ENCODE results near the gene GATM. TPM values are rescaled to one million over a fixed set of nuclear protein-coding genes. Genes with fewer than 3 reads are reported as not detected.
A peak's percentile ranks its signal among the peaks of the same experiment; 100 is the strongest.

GATM gene
- total RNA-seq, 4 donors from 2014 or later, result 20.6 to 62.3 (median 51.0) TPM

- H3K4me3 ChIP-seq (replicated peaks in 1 of 3), result no peak overlapping the region
- no peaks in the 10 kb centered on the region for H3K27me3 ChIP-seq
- no peak for DNase-seq
- no peak overlapping the region for H3K27ac ChIP-seq
- no peaks in the 10 kb centered on the region for H3K9me3 ChIP-seq
- H3K36me3 ChIP-seq, result no peaks in the 10 kb centered on the region
- peaks cover 2 to 14% of the 10 kb centered on the region in 2 donors for H3K4me1 ChIP-seq
- 79 to 88% methylated on average over 7 of the region's 7 CpGs for WGBS, 2 donors
- TF ChIP-seq CTCF (IDR thresholded peaks at IDR 0.05) (no peak), POLR2A (IDR thresholded peaks at IDR 0.05) (no peak)
- intact Hi-C loops (cut with DNase I), result no loop called here
Measured at GRCh38 chr15:45391746-45392583, 13.6 kb upstream of the GATM start.

GRCh38 chr15:45389351-45389750, 11.0 kb upstream of the GATM start:
- Histone ChIP-seq H3K4me1 (peaks cover 10 to 24% of the 10 kb centered on the region in 2 donors), H3K27me3 (no peaks in the 10 kb centered on the region), H3K4me3 (replicated peaks in 1 of 3) (no peak overlapping the region), H3K9me3 (no peaks in the 10 kb centered on the region), H3K27ac (no peak overlapping the region), H3K36me3 (no peaks in the 10 kb centered on the region)
- TF ChIP-seq POLR2A (IDR thresholded peaks at IDR 0.05) (no peak), CTCF (IDR thresholded peaks at IDR 0.05) (no peak)
- intact Hi-C loops (cut with DNase I), result no loop called here
- peak; percentile 23 to 57 for DNase-seq

- WGBS, 2 donors, result 28 to 33% methylated on average over 1 of the region's 1 CpG
- Histone ChIP-seq H3K27me3 (no peaks in the 10 kb centered on the region), H3K36me3 (no peaks in the 10 kb centered on the region), H3K4me3 (replicated peaks in 1 of 3) (no peak overlapping the region), H3K9me3 (no peaks in the 10 kb centered on the region), H3K4me1 (peaks cover 10 to 24% of the 10 kb centered on the region in 2 donors), H3K27ac (no peak overlapping the region)
- TF ChIP-seq POLR2A (IDR thresholded peaks at IDR 0.05), result no peak
- no peak for TF ChIP-seq CTCF (IDR thresholded peaks at IDR 0.05)
- intact Hi-C loops (cut with DNase I), result no loop called here
- DNase-seq, result no peak
Measured at GRCh38 chr15:45387380-45388007, 9.2 kb upstream of the GATM start.

GRCh38 chr15:45386974-45387373, 8.6 kb upstream of the GATM start:
- H3K27ac ChIP-seq, result peak overlapping the region in 1 of 3 donors; percentile 41
- H3K27me3 ChIP-seq, result no peaks in the 10 kb centered on the region
- DNase-seq, result no peak
- WGBS, 2 donors, result 85 to 86% methylated on average over 1 of the region's 1 CpG
- TF ChIP-seq CTCF (IDR thresholded peaks at IDR 0.05) (no peak), POLR2A (IDR thresholded peaks at IDR 0.05) (no peak)
- H3K4me1 ChIP-seq, result peaks cover 10 to 24% of the 10 kb centered on the region in 2 donors
- no peak overlapping the region for H3K4me3 ChIP-seq (replicated peaks in 1 of 3)
- intact Hi-C loops (cut with DNase I), result no loop called here
- no peaks in the 10 kb centered on the region for H3K9me3 ChIP-seq
- no peaks in the 10 kb centered on the region for H3K36me3 ChIP-seq

GRCh38 chr15:45386420-45386819, 8.1 kb upstream of the GATM start:
- DNase-seq, result no peak
- H3K27ac ChIP-seq, result peak overlapping the region in 1 of 3 donors; percentile 41

More at GRCh38 chr15:45386420-45386819, 8.1 kb upstream of the GATM start:
- H3K27me3 ChIP-seq, result no peaks in the 10 kb centered on the region
- H3K9me3 ChIP-seq, result no peaks in the 10 kb centered on the region
- no peak overlapping the region for H3K4me3 ChIP-seq (replicated peaks in 1 of 3)
- H3K36me3 ChIP-seq, result no peaks in the 10 kb centered on the region
- intact Hi-C loops (cut with DNase I), result no loop called here
- TF ChIP-seq POLR2A (IDR thresholded peaks at IDR 0.05) (no peak), CTCF (IDR thresholded peaks at IDR 0.05) (no peak)
- H3K4me1 ChIP-seq, result peaks cover 10 to 24% of the 10 kb centered on the region in 2 donors
- WGBS, 2 donors, result 46 to 47% methylated on average over 5 of the region's 5 CpGs

Data from thyroid gland (tissue), 4 donors.